ENCODE results near the gene RND3.

DNA sequence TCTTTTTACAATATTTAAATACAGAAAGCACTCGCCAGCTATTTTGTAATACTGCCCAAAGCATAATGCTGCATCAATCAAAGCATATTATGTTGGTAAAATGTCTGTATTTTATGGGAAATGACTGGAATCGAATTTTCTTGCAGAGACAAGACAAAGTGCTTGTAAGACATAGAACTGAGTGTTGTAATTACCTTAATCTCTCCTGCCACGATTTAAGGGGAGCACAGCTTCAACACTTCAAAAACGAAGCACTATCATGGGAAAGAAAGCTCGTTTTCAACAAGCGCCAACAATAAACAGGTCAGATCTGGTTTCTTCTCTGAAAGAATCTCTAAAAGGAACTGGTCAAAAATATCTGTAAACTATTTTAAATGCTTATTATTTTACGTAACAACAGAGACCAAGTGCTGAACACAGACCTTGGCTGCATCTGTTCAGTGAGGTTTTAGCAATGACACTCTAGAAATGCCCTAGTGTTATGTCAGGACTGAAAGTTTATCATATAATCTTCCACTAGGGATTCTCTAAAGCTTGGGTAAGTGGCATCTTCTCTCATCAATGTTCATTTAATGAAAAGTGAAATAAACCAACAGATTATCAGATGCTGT, 19.0 kb downstream of the RND3 start:
- TF ChIP-seq, protein P1, sequence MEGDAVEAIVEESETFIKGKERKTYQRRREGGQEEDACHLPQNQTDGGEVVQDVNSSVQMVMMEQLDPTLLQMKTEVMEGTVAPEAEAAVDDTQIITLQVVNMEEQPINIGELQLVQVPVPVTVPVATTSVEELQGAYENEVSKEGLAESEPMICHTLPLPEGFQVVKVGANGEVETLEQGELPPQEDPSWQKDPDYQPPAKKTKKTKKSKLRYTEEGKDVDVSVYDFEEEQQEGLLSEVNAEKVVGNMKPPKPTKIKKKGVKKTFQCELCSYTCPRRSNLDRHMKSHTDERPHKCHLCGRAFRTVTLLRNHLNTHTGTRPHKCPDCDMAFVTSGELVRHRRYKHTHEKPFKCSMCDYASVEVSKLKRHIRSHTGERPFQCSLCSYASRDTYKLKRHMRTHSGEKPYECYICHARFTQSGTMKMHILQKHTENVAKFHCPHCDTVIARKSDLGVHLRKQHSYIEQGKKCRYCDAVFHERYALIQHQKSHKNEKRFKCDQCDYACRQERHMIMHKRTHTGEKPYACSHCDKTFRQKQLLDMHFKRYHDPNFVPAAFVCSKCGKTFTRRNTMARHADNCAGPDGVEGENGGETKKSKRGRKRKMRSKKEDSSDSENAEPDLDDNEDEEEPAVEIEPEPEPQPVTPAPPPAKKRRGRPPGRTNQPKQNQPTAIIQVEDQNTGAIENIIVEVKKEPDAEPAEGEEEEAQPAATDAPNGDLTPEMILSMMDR (conservative IDR thresholded peaks at IDR 0.05; ENCODE audit: low read length), result no peak
- TF ChIP-seq EZH2phosphoT487 (IDR thresholded peaks at IDR 0.05; ENCODE audit: borderline replicate concordance, low read depth, low read length), result no peak
